GM21786 (cell line): Measurements from ENCODE around the gene PAQR8.
A peak's percentile ranks its signal among the peaks of the same experiment; 100 is the strongest.
"Not testable (repeated sequence)": the region's sequence is repeated elsewhere in the genome, so short reads cannot be mapped to it uniquely, and the experiment has no call there.

ENCODE experiments used
- ATAC-seq: cut with Tn5 transposase; IDR thresholded peaks from one replicate; pipeline ENCODE4 v1.9.1; 2021; ENCODE audit not compliant: unreplicated experiment

PAQR8 gene

GRCh38 chr6:52405243-52405642, 43.3 kb downstream of the PAQR8 start:
- ATAC-seq: no peak

GRCh38 chr6:52407467-52407866, 45.5 kb downstream of the PAQR8 start:
- ATAC-seq: peak; percentile 65

GRCh38 chr6:52409499-52409898, 47.5 kb downstream of the PAQR8 start:
- ATAC-seq: no peak

GRCh38 chr6:52410979-52411378, 49.0 kb downstream of the PAQR8 start:
- no peak for ATAC-seq

- ATAC-seq: no peak
Measured at GRCh38 chr6:52411911-52412310, 50.0 kb downstream of the PAQR8 start.

GRCh38 chr6:52415333-52415732, 53.4 kb downstream of the PAQR8 start:
- no peak for ATAC-seq

GRCh38 chr6:52415917-52416628, 54.1 kb downstream of the PAQR8 start:
- no peak for ATAC-seq

- ATAC-seq: no peak
Measured at GRCh38 chr6:52416629-52417151, 54.7 kb downstream of the PAQR8 start.

- ATAC-seq: no peak
Measured at GRCh38 chr6:52417675-52418111, 55.7 kb downstream of the PAQR8 start.

- ATAC-seq: no peak
Measured at GRCh38 chr6:52418606-52419005, 56.7 kb downstream of the PAQR8 start.

GRCh38 chr6:52419809-52420667, 58.1 kb downstream of the PAQR8 start, which contains the start of gene EFHC1:
Gene EFHC1, plus strand, starts transcription at chr6:52420342. Its CDS starts 69 bp downstream, at chr6:52420411.
- ATAC-seq: peak; percentile 93

GRCh38 chr6:52420668-52421358, 58.9 kb downstream of the PAQR8 start:
- no peak for ATAC-seq

- no peak for ATAC-seq
Measured at GRCh38 chr6:52422156-52422555, 60.2 kb downstream of the PAQR8 start.

- ATAC-seq: no peak
Measured at GRCh38 chr6:52423448-52423847, 61.5 kb downstream of the PAQR8 start.

- no peak for ATAC-seq
Measured at GRCh38 chr6:52423971-52424381, 62.0 kb downstream of the PAQR8 start.

GRCh38 chr6:52424513-52424912, 62.6 kb downstream of the PAQR8 start:
- no peak for ATAC-seq

- peak; percentile 60 for ATAC-seq
Measured at GRCh38 chr6:52426667-52427066, 64.7 kb downstream of the PAQR8 start.

- not testable (repeated sequence) for ATAC-seq
Measured at GRCh38 chr6:52433294-52433693, 71.3 kb downstream of the PAQR8 start.

GRCh38 chr6:52435345-52435744, 73.4 kb downstream of the PAQR8 start:
- no peak for ATAC-seq

GRCh38 chr6:52438926-52439325, 77.0 kb downstream of the PAQR8 start:
- ATAC-seq: no peak

- no peak for ATAC-seq
Measured at GRCh38 chr6:52454556-52454955, 92.6 kb downstream of the PAQR8 start.
